Breast epithelium (tissue), 4 donors: ENCODE results near the gene EIPR1. TPM values are rescaled to one million over a fixed set of nuclear protein-coding genes. Genes with fewer than 3 reads are reported as not detected.

Experiments
- DNase-seq, 2 donors: peaks; one replicate each; pipeline ENCODE4 v3.0.0-alpha.2; 2019; ENCODE audit warnings: low spot score in 2 of 2
- H3K27ac ChIP-seq, 2 donors: fragments of 200-600 bp; sonication (generic) in 1 of 2; one replicate each; pipeline ENCODE4 v1.5.1; 2016 to 2019; ENCODE audit warnings: mild to moderate bottlenecking in 1 of 2
- H3K27me3 ChIP-seq, 2 donors: fragments of 200-600 bp; sonication (generic) in 1 of 2; one replicate each; pipeline versions ENCODE4 v1.5.1 to v1.6.0; 2017 to 2019; ENCODE audit warnings: control low read depth in 1 of 2, mild to moderate bottlenecking in 1 of 2
- H3K36me3 ChIP-seq: fragments of 200-600 bp; one replicate; pipeline ENCODE4 v1.5.1; 2019
- H3K4me1 ChIP-seq, 2 donors: fragments of 200-600 bp; sonication (generic); one replicate each; pipeline ENCODE4 v1.5.1; 2016 to 2019; ENCODE audit warnings: control low read depth in 1 of 2
- H3K4me3 ChIP-seq, 3 donors: fragments of 200-600 bp; sonication (generic); 1 replicate in 2 of 3; 2 replicates in 1 of 3; pipeline ENCODE4 v1.5.1; 2016 to 2019; ENCODE audit warnings: mild to moderate bottlenecking in 3 of 3, moderate library complexity in 2 of 3
- H3K9me3 ChIP-seq, 2 donors: fragments of 200-600 bp; sonication (generic) in 1 of 2; one replicate each; pipeline ENCODE4 v1.5.1; 2016 to 2019; ENCODE audit warnings: control low read depth in 1 of 2
- POLR2A ChIP-seq: fragments of 450-650 bp; IDR thresholded peaks from one replicate; pipeline ENCODE4 v1.6.1; 2016; ENCODE audit warnings: antibody characterized with exemption, mild to moderate bottlenecking, moderate library complexity
- POLR2AphosphoS5 ChIP-seq, 3 donors: sonication (generic); formaldehyde crosslinking; IDR thresholded peaks; one replicate each; pipeline ENCODE4 v1.6.1; 2017; ENCODE audit warnings: antibody characterized with exemption in 3 of 3
- intact Hi-C: fragments of 100-400 bp; cut with DNase I; formaldehyde crosslinking; loops from one replicate; pipeline ENCODE4 v1.15.1; 2023; ENCODE audit warnings: low total_unique reads
- total RNA-seq, 3 donors: library from RNA; depleted of rRNA; stranded (reverse); fragments of >200 nt; gene quantifications; one replicate each; pipeline ENCODE4 v1.1.0, GENCODE V29; 2016
- TF ChIP-seq, protein P1 (sequence below), 3 donors: fragments of 450-650 bp; IDR thresholded peaks; one replicate each; pipeline ENCODE4 v1.5.1; 2016 to 2017; ENCODE audit warnings: antibody characterized with exemption in 3 of 3, mild to moderate bottlenecking in 3 of 3, moderate library complexity in 3 of 3

The EIPR1 gene
- total RNA-seq, 3 donors from 2014 or later: 12.8 to 31.0 (median 23.3) TPM

DNA sequence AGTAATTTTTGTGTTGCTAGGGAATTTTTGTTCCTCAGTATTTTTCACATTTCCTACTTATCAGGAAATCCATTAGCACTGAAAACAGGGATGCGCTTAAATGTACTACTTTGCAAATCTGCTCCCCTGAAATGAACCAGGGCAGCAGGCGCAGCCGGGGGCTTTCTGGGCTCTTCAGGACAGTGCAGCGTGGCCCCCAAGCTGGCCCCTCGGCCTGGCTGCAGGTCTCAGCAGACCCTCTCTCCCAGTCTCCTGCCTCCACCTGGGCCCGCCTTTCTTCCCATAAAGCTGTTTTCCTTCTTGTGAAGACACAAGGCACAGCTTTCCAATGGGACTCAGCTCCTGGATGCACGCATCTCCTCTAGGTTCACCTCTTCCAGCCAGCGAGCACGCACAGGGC, 35.3 kb downstream of the EIPR1 start:
- H3K4me3 ChIP-seq: no peak overlapping the region
- TF ChIP-seq, protein P1, sequence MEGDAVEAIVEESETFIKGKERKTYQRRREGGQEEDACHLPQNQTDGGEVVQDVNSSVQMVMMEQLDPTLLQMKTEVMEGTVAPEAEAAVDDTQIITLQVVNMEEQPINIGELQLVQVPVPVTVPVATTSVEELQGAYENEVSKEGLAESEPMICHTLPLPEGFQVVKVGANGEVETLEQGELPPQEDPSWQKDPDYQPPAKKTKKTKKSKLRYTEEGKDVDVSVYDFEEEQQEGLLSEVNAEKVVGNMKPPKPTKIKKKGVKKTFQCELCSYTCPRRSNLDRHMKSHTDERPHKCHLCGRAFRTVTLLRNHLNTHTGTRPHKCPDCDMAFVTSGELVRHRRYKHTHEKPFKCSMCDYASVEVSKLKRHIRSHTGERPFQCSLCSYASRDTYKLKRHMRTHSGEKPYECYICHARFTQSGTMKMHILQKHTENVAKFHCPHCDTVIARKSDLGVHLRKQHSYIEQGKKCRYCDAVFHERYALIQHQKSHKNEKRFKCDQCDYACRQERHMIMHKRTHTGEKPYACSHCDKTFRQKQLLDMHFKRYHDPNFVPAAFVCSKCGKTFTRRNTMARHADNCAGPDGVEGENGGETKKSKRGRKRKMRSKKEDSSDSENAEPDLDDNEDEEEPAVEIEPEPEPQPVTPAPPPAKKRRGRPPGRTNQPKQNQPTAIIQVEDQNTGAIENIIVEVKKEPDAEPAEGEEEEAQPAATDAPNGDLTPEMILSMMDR (IDR thresholded peaks at IDR 0.05): no peak
- TF ChIP-seq POLR2AphosphoS5 (IDR thresholded peaks at IDR 0.05) (no peak), POLR2A (no peak)
- no peaks in the 10 kb centered on the region for H3K9me3 ChIP-seq
- H3K36me3 ChIP-seq: no peaks in the 10 kb centered on the region
- DNase-seq: no peak
- H3K4me1 ChIP-seq: no peaks in the 10 kb centered on the region
- no peaks in the 10 kb centered on the region for H3K27me3 ChIP-seq
- intact Hi-C loops: no loop called here
- no peak overlapping the region for H3K27ac ChIP-seq

DNA sequence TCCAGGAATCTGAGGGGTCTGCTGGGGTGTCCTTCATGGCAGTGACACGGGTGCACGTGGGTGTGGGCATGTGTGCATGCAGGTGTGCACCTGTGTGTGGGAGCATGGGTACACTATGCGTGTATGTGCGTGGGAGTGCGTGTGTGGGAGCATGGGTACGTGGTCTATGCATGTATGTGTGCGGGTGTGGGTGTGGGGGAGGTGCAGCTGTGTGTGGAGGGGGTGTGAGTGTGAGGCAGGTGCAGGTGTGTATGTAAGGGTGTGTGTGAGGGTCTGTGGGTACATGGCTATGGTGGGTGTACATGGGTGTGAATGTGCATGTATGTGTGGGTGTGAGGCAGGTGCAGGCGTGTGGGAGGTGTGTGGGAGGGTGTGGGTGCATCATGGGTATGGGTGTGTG, 36.3 kb downstream of the EIPR1 start:
- Histone ChIP-seq H3K4me3 (no peak overlapping the region), H3K36me3 (no peaks in the 10 kb centered on the region), H3K4me1 (no peaks in the 10 kb centered on the region), H3K27me3 (no peaks in the 10 kb centered on the region), H3K27ac (no peak overlapping the region), H3K9me3 (no peaks in the 10 kb centered on the region)
- no peak for DNase-seq
- TF ChIP-seq POLR2A (no peak), POLR2AphosphoS5 (IDR thresholded peaks at IDR 0.05) (no peak)
- TF ChIP-seq, protein P1 (IDR thresholded peaks at IDR 0.05): no peak
- intact Hi-C loops: no loop called here

DNA sequence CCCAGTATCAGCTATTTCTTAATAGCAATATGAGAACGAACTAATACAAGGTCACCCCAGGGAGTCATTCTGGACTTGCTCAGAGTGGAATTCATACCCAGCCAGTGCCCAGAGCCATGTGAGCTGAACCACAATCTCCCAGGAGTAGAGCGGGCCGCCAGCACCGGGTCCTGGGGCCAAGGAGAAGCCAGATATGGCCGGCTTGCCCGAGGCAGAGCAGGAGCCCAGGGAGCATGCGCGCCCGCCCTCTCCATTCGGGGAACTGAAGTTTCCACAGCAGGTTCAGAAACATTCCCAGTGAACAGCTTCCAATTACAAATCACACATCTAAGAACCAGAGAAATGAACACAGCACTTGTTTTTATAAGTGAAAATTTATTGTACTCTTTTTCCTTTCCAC, 37.5 kb downstream of the EIPR1 start:
- Histone ChIP-seq H3K9me3 (no peaks in the 10 kb centered on the region), H3K27me3 (no peaks in the 10 kb centered on the region), H3K36me3 (no peaks in the 10 kb centered on the region), H3K4me1 (no peaks in the 10 kb centered on the region), H3K4me3 (no peak overlapping the region), H3K27ac (no peak overlapping the region)
- intact Hi-C loops: no loop called here
- TF ChIP-seq POLR2AphosphoS5 (IDR thresholded peaks at IDR 0.05) (no peak), POLR2A (no peak)
- TF ChIP-seq, protein P1 (IDR thresholded peaks at IDR 0.05): no peak
- no peak for DNase-seq

- Histone ChIP-seq H3K4me1 (no peaks in the 10 kb centered on the region), H3K4me3 (no peak overlapping the region), H3K36me3 (no peaks in the 10 kb centered on the region), H3K9me3 (no peaks in the 10 kb centered on the region), H3K27me3 (no peaks in the 10 kb centered on the region), H3K27ac (no peak overlapping the region)
- intact Hi-C loops: no loop called here
- no peak for DNase-seq
- no peak for TF ChIP-seq POLR2A
These were observed 39.3 kb downstream of the EIPR1 start for GRCh38 chr2:3338340-3338739.

DNA sequence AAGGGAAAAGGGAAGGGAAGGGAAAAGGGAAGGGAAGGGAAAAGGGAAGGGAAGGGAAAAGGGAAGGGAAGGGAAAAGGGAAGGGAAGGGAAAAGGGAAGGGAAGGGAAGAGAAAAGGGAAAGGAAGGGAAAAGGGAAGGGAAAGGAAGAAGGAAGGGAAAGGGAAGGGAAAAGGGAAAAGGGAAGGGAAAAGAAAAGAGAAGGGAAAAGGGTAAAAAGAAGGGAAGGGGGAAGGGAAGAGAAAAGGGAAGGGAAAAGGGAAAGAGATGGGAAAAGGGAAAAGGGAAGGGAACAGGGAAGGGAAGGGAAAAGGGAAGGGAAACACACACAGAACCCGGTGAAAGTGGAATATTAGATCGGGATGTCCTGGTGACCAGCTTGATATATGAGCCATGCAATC, 40.8 kb downstream of the EIPR1 start:
- DNase-seq: no peak
- Histone ChIP-seq H3K9me3 (no peaks in the 10 kb centered on the region), H3K36me3 (no peaks in the 10 kb centered on the region), H3K4me1 (no peaks in the 10 kb centered on the region), H3K4me3 (no peak overlapping the region), H3K27me3 (no peaks in the 10 kb centered on the region), H3K27ac (no peak overlapping the region)
- TF ChIP-seq, protein P1 (IDR thresholded peaks at IDR 0.05): no peak
- TF ChIP-seq POLR2A (no peak), POLR2AphosphoS5 (IDR thresholded peaks at IDR 0.05) (no peak)
- intact Hi-C loops: no loop called here
